B cell (primary cell): Measurements from ENCODE around the gene CPO. TPM values are rescaled to one million over a fixed set of nuclear protein-coding genes. Genes with fewer than 3 reads are reported as not detected.

Experiments used
- ATAC-seq: fragments of 200-7000 bp; cut with Tn5 transposase; one replicate; pipeline ENCODE4 v1.10.0; 2021; ENCODE audit warnings: low read depth, mild to moderate bottlenecking, moderate number of reproducible peaks, moderate library complexity
- CTCF ChIA-PET: fragments of 350-600 bp; sonication (Branson Sonifier 250); formaldehyde crosslinking; loops from one replicate; lab custom pipeline; 2021; ENCODE audit warnings: antibody characterized with exemption, inconsistent platforms; lab: Charles Lee
- POLR2A ChIA-PET: fragments of 350-600 bp; sonication (Branson Sonifier 250); formaldehyde crosslinking; loops from one replicate; lab custom pipeline; 2021; ENCODE audit warnings: antibody characterized with exemption; lab: Charles Lee
- DNase-seq: peaks from one replicate; pipeline ENCODE4 v3.0.0; 2013
- H2AFZ ChIP-seq: 2 replicates; pipeline ENCODE4 v1.6.1; 2012; ENCODE audit warnings: mild to moderate bottlenecking, low read depth, low read length; ENCODE audit not compliant: insufficient read depth, poor library complexity, severe bottlenecking
- H3K27ac ChIP-seq, 2 donors: 1 replicate in 1 of 2; 2 replicates in 1 of 2; pipeline ENCODE4 v1.5.1; 2012 to 2013; ENCODE audit warnings: low read length in 2 of 2, mild to moderate bottlenecking in 2 of 2, moderate library complexity in 1 of 2
- H3K27me3 ChIP-seq, 4 experiments: fragments of 200-600 bp in 1 of 4; sonication (generic) in 1 of 4; replicated peaks in 1 of 4; 1 replicate in 2 of 4; 2 replicates in 2 of 4; pipeline versions ENCODE4 v1.6.1 to v1.7.0; 2013 to 2016; ENCODE audit warnings: low read length in 3 of 4, mild to moderate bottlenecking in 2 of 4, mixed read lengths in 1 of 4, moderate library complexity in 1 of 4; ENCODE audit not compliant: insufficient read depth in 4 of 4, control insufficient read depth in 3 of 4; ENCODE audit errors: control extremely low read depth in 1 of 4
- H3K36me3 ChIP-seq, 2 experiments: replicated peaks in 1 of 2; 1 replicate in 1 of 2; 2 replicates in 1 of 2; pipeline versions ENCODE4 v1.6.1 to v1.7.1; 2013; ENCODE audit warnings: low read length in 1 of 2; ENCODE audit not compliant: insufficient read depth in 2 of 2, control insufficient read depth in 1 of 2; ENCODE audit errors: control extremely low read depth in 1 of 2, extremely low read depth in 1 of 2
- H3K4me1 ChIP-seq, 2 donors: fragments of 200-600 bp in 1 of 2; sonication (generic) in 1 of 2; 1 replicate in 1 of 2; 2 replicates in 1 of 2; pipeline versions ENCODE4 v1.5.1 to v1.6.1; 2013 to 2017; ENCODE audit warnings: low read length in 2 of 2; ENCODE audit not compliant: control insufficient read depth in 2 of 2, insufficient read depth in 2 of 2
- H3K4me2 ChIP-seq: replicated peaks from 2 replicates; pipeline ENCODE3; 2012; ENCODE audit warnings: mild to moderate bottlenecking, low read depth, low read length; ENCODE audit not compliant: poor library complexity, severe bottlenecking
- H3K4me3 ChIP-seq, 5 experiments: fragments of 200-600 bp in 1 of 5; sonication (generic) in 1 of 5; 1 replicate in 3 of 5; 2 replicates in 2 of 5; pipeline versions ENCODE4 v1.5.1 to v1.7.0; 2011 to 2016; ENCODE audit warnings: low read length in 4 of 5, mild to moderate bottlenecking in 4 of 5, low read depth in 2 of 5, control low read depth in 1 of 5, moderate library complexity in 1 of 5; ENCODE audit not compliant: insufficient read depth in 1 of 5; ENCODE audit errors: control extremely low read depth in 1 of 5, extremely low read depth in 1 of 5
- H3K79me2 ChIP-seq: fragments of 200-600 bp; sonication (generic); one replicate; pipeline ENCODE4 v1.6.0; 2016; ENCODE audit warnings: low read length; ENCODE audit not compliant: control insufficient read depth, insufficient read depth
- H3K9ac ChIP-seq: fragments of 200-600 bp; sonication (generic); 2 replicates; pipeline ENCODE4 v1.6.1; 2017; ENCODE audit warnings: mild to moderate bottlenecking, low read length, moderate library complexity
- H3K9me3 ChIP-seq, 3 donors: one replicate each; pipeline versions ENCODE4 v1.6.1 to v1.7.1; 2013; ENCODE audit warnings: low read length in 2 of 3; ENCODE audit not compliant: control insufficient read depth in 2 of 3, insufficient read depth in 1 of 3; ENCODE audit errors: control extremely low read depth in 1 of 3
- H4K20me1 ChIP-seq: 2 replicates; pipeline ENCODE4 v1.6.0; 2012; ENCODE audit warnings: mild to moderate bottlenecking, low read length; ENCODE audit not compliant: insufficient read depth, control insufficient read depth, poor library complexity, severe bottlenecking
- H3K27ac Mint-ChIP-seq: one replicate; pipeline ENCODE4 v1.8.0; 2021; ENCODE audit warnings: mixed read lengths
- H3K27me3 Mint-ChIP-seq: one replicate; pipeline ENCODE4 v1.8.0; 2021; ENCODE audit warnings: mixed read lengths
- H3K4me1 Mint-ChIP-seq: one replicate; pipeline ENCODE4 v1.8.0; 2021; ENCODE audit warnings: mixed read lengths
- H3K4me3 Mint-ChIP-seq: one replicate; pipeline ENCODE4 v1.8.0; 2021; ENCODE audit warnings: mixed read lengths
- H3K9me3 Mint-ChIP-seq: one replicate; pipeline ENCODE4 v1.8.0; 2022; ENCODE audit warnings: mixed read lengths; ENCODE audit not compliant: insufficient read depth
- EZH2 ChIP-seq: IDR thresholded peaks from 2 replicates; pipeline ENCODE4 v1.6.1; 2012; ENCODE audit warnings: borderline replicate concordance, low read depth, mild to moderate bottlenecking, moderate library complexity, low read length; ENCODE audit not compliant: insufficient read depth, poor library complexity, severe bottlenecking
- WGBS: methylation state at CpG from one replicate; pipeline ENCODE4 v1.1.5; 2013; ENCODE audit warnings: missing lambda C conversion rate; ENCODE audit not compliant: insufficient coverage; 5-methylcytosine and 5-hydroxymethylcytosine counted together
- intact Hi-C: fragments of 100-400 bp; cut with micrococcal nuclease; formaldehyde crosslinking; loops from one replicate; pipeline ENCODE4 v1.10.0; 2022
- polyA plus RNA-seq: library from polyadenylated mRNA; depleted of rRNA; stranded (reverse); fragments of >200 nt; gene quantifications from 2 replicates; pipeline ENCODE4 v1.2.3, GENCODE V29; 2012
- total RNA-seq, 2 donors: library from RNA; stranded (reverse); fragments of 120-200 nt in 1 of 2; gene quantifications; 1 replicate in 1 of 2; 2 replicates in 1 of 2; pipeline versions ENCODE4 v1.2.3 to v1.2.4, GENCODE V29; 2013 to 2022
- TF ChIP-seq, protein P1 (sequence below): fragments of 200-600 bp; IDR thresholded peaks from one replicate; pipeline ENCODE4 v1.8.0; 2022; ENCODE audit warnings: antibody characterized with exemption, mild to moderate bottlenecking

The CPO gene
- total and polyA plus RNA-seq, 2 donors (not counting 1 experiment from before 2014, with no cell fraction given), result not detected

DNA sequence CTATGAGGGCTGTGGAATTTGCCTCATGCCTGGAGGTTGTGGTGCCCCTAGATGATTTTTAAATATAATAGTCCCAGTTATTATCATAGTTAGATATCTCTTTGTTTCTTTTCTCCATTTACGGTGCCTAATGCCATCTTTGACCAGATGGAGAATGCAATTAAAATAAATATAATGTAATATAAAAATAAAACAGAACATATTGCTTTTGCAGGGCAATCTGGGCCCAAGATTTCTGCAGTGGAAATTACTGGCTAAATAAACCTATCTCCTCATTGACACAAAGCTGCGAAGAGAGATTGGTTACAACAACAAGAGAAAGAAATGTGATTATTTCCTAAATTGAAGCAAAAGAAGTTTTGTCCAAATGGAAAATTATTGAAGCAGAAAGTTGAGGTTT is 51.8 kb downstream of the CPO start:
- Histone ChIP-seq H3K4me3 (no peak overlapping the region), H3K79me2 (no peaks in the 10 kb centered on the region), H3K36me3 (no peaks in the 10 kb centered on the region), H3K9me3 (no peaks in the 10 kb centered on the region), H3K4me1 (peaks cover 3 to 4% of the 10 kb centered on the region in 2 donors), H3K9ac (no peak overlapping the region), H3K27me3 (peaks cover 0 to 4% (median 0%) of the 10 kb centered on the region in 4 experiments), H2AFZ (no peak overlapping the region), H3K27ac (no peak overlapping the region), H4K20me1 (no peaks in the 10 kb centered on the region), H3K4me2 (no peak overlapping the region)
- no peak overlapping the region for H3K4me3 Mint-ChIP-seq
- H3K27me3 Mint-ChIP-seq, result peaks cover 38% of the 10 kb centered on the region
- no peak overlapping the region for H3K27ac Mint-ChIP-seq
- intact Hi-C loops, result no loop called here
- H3K4me1 Mint-ChIP-seq, result peaks cover 3% of the 10 kb centered on the region
- CTCF ChIA-PET, result no interaction called here
- POLR2A ChIA-PET, result no interaction called here
- WGBS, result no CpG with 5 or more reads among the region's 2 CpGs
- no peaks in the 10 kb centered on the region for H3K9me3 Mint-ChIP-seq
- TF ChIP-seq EZH2, result no peak
- TF ChIP-seq, protein P1, sequence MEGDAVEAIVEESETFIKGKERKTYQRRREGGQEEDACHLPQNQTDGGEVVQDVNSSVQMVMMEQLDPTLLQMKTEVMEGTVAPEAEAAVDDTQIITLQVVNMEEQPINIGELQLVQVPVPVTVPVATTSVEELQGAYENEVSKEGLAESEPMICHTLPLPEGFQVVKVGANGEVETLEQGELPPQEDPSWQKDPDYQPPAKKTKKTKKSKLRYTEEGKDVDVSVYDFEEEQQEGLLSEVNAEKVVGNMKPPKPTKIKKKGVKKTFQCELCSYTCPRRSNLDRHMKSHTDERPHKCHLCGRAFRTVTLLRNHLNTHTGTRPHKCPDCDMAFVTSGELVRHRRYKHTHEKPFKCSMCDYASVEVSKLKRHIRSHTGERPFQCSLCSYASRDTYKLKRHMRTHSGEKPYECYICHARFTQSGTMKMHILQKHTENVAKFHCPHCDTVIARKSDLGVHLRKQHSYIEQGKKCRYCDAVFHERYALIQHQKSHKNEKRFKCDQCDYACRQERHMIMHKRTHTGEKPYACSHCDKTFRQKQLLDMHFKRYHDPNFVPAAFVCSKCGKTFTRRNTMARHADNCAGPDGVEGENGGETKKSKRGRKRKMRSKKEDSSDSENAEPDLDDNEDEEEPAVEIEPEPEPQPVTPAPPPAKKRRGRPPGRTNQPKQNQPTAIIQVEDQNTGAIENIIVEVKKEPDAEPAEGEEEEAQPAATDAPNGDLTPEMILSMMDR, result no peak
- DNase-seq (no peak), ATAC-seq (no peak)

DNA sequence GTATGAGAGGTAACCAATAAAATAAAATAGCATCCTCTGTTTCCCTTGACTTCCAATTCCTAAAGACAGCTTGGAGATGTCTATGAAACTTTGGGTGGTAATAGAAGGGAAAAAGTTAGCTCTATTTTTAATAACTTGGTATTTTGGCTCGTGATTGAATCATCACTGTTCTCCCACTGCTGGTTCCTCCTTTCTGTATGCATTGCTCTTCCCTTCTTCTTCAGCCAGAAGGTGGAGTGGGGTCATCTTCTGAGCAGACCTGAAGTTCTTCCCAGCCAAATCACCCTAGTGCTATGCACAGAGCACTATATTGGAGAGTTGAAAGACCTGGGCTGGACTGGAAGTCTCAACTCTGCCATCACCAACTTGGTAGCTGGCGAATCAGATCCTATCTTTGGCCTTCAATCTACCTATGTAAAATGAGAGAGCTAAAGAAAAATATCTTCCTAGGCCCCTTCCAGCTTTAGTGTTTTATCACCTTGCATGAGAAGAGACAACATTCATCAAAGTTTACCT is 54.1 kb downstream of the CPO start:
- intact Hi-C loops, result no loop called here
- H3K79me2 ChIP-seq, result no peaks in the 10 kb centered on the region
- no peak for DNase-seq
- no peak overlapping the region for H3K4me3 ChIP-seq
- H3K9ac ChIP-seq, result no peak overlapping the region
- no peak overlapping the region for H3K4me2 ChIP-seq
- TF ChIP-seq, protein P1, result no peak
- TF ChIP-seq EZH2, result no peak
- ChIA-PET POLR2A (no interaction called here), CTCF (no interaction called here)
- H4K20me1 ChIP-seq, result no peaks in the 10 kb centered on the region
- no peak overlapping the region for H3K4me3 Mint-ChIP-seq
- peaks cover 0 to 2% (median 0%) of the 10 kb centered on the region in 3 donors for H3K9me3 ChIP-seq
- peaks cover 3% of the 10 kb centered on the region for H3K4me1 Mint-ChIP-seq
- H3K27me3 ChIP-seq, result peaks cover 0 to 4% (median 0%) of the 10 kb centered on the region in 4 experiments
- H3K27ac ChIP-seq, result no peak overlapping the region
- H3K27ac Mint-ChIP-seq, result no peak overlapping the region
- peaks cover 2% of the 10 kb centered on the region for H3K9me3 Mint-ChIP-seq
- no CpG with 5 or more reads among the region's 2 CpGs for WGBS
- no peak overlapping the region for H2AFZ ChIP-seq
- H3K36me3 ChIP-seq, result no peaks in the 10 kb centered on the region
- peaks cover 3 to 4% of the 10 kb centered on the region in 2 donors for H3K4me1 ChIP-seq
- H3K27me3 Mint-ChIP-seq, result peaks cover 54% of the 10 kb centered on the region
- no peak for ATAC-seq
